Mononuclear cell (primary cell): Measurements from ENCODE around the gene CST7. TPM values are rescaled to one million over a fixed set of nuclear protein-coding genes. Genes with fewer than 3 reads are reported as not detected.

ENCODE experiments used
- H3K27me3 ChIP-seq: 2 replicates; pipeline ENCODE4 v1.6.0; 2011; ENCODE audit warnings: low read length, control low read depth; ENCODE audit not compliant: insufficient read depth
- H3K4me1 ChIP-seq: 2 replicates; pipeline ENCODE4 v1.5.1; 2011; ENCODE audit warnings: mild to moderate bottlenecking, low read length, control low read depth; ENCODE audit not compliant: insufficient read depth
- H3K4me3 ChIP-seq: 2 replicates; pipeline ENCODE4 v1.5.1; 2011; ENCODE audit warnings: mild to moderate bottlenecking, low read length, moderate library complexity
- H3K9me3 ChIP-seq: 2 replicates; pipeline ENCODE4 v1.5.1; 2011; ENCODE audit warnings: low read depth, mild to moderate bottlenecking, control low read depth, low read length
- total RNA-seq: library from RNA; depleted of rRNA; stranded (reverse); fragments of >200 nt; gene quantifications from one replicate; pipeline ENCODE4 v1.2.3, GENCODE V29; 2012

The CST7 gene
- total RNA-seq, 1 donor, result 48.1 TPM

GRCh38 chr20:24978513-24978912 lies 29.4 kb downstream of the CST7 start:
- H3K9me3 ChIP-seq, result peaks cover 7% of the 10 kb centered on the region
- H3K27me3 ChIP-seq, result no peaks in the 10 kb centered on the region
- no peak overlapping the region for H3K4me3 ChIP-seq
- H3K4me1 ChIP-seq, result peaks cover 36% of the 10 kb centered on the region

- Histone ChIP-seq H3K9me3 (peaks cover 7% of the 10 kb centered on the region), H3K27me3 (no peaks in the 10 kb centered on the region), H3K4me3 (no peak overlapping the region), H3K4me1 (peaks cover 44% of the 10 kb centered on the region)
Measured at GRCh38 chr20:24979036-24979960, 30.2 kb downstream of the CST7 start.

GRCh38 chr20:24980291-24981053 lies 31.4 kb downstream of the CST7 start:
- Histone ChIP-seq H3K9me3 (peaks cover 7% of the 10 kb centered on the region), H3K4me3 (no peak overlapping the region), H3K27me3 (no peaks in the 10 kb centered on the region), H3K4me1 (peaks cover 56% of the 10 kb centered on the region)

- Histone ChIP-seq H3K4me1 (peaks cover 64% of the 10 kb centered on the region), H3K27me3 (no peaks in the 10 kb centered on the region), H3K4me3 (no peak overlapping the region), H3K9me3 (peaks cover 6% of the 10 kb centered on the region)
Measured at GRCh38 chr20:24981282-24981681, 32.2 kb downstream of the CST7 start.

DNA sequence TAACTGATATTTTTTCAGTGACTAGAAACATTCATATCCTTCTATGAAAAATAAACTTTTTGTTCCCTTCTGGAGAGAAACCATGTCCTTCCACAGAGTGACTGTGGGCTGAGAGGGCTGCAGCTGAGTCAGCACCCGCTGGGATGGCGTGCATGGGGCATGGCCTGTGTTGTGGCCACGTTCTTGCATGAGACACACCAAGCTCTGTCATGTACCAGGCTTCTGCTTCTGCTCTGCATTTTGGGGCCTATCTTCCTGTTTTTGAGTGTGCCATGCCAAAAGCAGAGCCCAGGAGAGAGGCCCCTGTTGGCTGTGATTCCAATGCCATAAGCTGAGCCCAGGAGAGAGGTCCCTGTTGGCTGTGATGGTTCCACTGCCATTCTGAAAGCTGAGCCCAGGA lies 32.7 kb downstream of the CST7 start:
- Histone ChIP-seq H3K4me3 (no peak overlapping the region), H3K27me3 (no peaks in the 10 kb centered on the region), H3K9me3 (peaks cover 1% of the 10 kb centered on the region), H3K4me1 (peaks cover 69% of the 10 kb centered on the region)

DNA sequence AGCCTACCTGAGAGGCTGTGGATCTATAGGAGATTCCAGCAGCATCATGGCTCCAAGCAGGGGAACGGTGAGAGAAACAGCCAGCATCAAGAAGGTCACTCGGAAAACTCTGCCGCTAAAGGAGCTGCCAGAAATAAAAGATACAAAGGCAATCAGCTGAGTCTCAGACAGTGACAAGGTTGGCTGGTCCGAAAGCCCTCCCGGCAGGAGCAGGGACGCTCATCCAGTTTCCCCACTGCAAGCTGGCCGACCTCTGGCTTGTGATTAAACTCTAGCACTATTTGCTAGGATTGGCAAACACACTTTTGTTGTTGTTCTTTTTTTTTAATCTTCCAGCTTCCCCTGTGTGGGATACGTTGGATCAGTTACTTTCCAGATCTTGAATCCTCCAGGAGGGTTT lies 34.8 kb downstream of the CST7 start:
- no peaks in the 10 kb centered on the region for H3K27me3 ChIP-seq
- H3K4me1 ChIP-seq, result peaks cover 88% of the 10 kb centered on the region
- H3K9me3 ChIP-seq, result no peaks in the 10 kb centered on the region

DNA sequence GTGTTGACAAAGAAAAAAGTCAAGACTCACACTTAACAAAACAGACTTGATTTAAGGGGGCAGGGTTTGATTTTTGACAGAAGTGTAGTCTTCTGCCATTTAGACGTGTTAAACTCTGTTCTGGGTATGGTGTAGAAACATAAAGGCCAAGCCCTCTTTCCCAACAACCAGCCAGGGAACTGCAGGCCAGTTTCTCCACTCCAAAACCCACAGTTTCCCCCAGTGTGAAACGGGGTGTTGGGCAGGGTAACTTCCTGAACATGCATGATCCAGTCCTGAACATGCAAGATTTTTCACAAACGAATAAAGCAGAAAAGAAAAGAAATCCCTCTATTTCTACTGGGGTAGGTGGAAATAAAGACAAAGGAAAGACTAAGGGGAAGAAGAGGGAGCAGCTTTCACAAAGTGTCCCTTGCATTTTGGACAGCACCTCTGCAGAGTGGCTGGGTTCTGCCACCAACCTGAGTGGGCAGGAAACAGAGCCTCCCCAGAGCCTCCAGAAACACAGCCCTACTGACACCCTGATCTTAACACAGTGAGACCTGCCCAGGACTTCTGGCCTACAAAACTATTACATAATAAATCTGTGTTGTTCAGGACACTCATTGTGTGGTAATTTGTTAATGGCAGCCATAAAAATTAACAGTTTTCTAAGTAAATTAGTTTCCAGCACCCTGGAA lies 36.0 kb downstream of the CST7 start:
- H3K9me3 ChIP-seq, result no peaks in the 10 kb centered on the region
- H3K27me3 ChIP-seq, result no peaks in the 10 kb centered on the region
- H3K4me1 ChIP-seq, result peaks cover 85% of the 10 kb centered on the region
- no peak overlapping the region for H3K4me3 ChIP-seq

More for the DNA sequence above, 34.8 kb downstream of the CST7 start:
- no peak overlapping the region for H3K4me3 ChIP-seq

GRCh38 chr20:24985802-24986201 lies 36.7 kb downstream of the CST7 start:
- no peak overlapping the region for H3K4me3 ChIP-seq
- no peaks in the 10 kb centered on the region for H3K27me3 ChIP-seq
- H3K4me1 ChIP-seq, result peaks cover 80% of the 10 kb centered on the region
- no peaks in the 10 kb centered on the region for H3K9me3 ChIP-seq

DNA sequence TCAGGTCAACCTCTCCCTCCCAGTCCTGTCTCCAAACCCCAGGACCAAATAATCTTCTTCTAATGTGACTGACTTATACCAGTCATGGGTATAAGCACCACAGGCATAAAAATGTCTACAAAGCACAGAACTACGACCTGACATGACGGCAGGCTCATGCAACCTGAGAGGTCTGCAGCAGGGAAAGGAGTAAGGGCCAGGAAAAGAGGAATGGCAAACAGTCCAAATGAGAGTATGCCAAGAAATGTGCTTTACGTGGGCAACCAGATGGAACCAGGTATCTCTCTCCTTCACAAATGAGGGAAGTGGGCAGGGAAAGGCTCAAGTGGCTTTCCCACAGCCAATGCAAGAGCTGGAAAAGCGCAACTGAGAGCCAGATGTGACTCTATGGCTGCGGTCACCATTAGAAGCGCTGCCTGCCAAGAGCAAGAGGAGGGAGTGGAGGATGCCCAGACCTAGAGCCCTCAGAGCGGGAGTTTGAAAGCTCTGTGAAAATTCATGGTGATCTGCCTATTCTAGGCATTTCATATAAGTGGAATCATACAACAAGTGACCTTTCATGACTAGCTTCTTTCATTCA lies 37.5 kb downstream of the CST7 start:
- Histone ChIP-seq H3K4me3 (no peak overlapping the region), H3K9me3 (no peaks in the 10 kb centered on the region), H3K4me1 (peaks cover 80% of the 10 kb centered on the region), H3K27me3 (no peaks in the 10 kb centered on the region)

DNA sequence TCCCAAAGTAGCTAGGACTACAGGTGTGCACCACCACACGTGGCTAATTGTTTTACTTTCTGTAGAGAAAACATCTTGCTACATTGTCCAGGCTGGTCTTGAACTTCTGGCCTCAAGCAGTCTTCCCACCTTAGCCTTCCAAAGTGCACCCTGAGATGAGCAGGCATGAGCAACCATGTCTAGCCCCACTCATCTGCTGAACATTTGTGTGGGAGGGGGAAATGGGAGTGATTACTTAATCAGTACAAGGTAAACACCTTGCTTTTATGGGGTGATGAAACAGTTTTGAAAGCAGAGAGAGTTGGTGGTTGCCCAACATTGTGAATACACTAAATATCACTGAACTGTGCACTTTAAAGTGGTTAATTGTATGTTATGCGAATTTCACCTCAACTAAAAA lies 38.2 kb downstream of the CST7 start:
- no peaks in the 10 kb centered on the region for H3K9me3 ChIP-seq
- no peak overlapping the region for H3K4me3 ChIP-seq
- H3K27me3 ChIP-seq, result no peaks in the 10 kb centered on the region
- peaks cover 79% of the 10 kb centered on the region for H3K4me1 ChIP-seq

GRCh38 chr20:24987873-24988835 lies 39.1 kb downstream of the CST7 start:
- H3K27me3 ChIP-seq, result no peaks in the 10 kb centered on the region
- no peak overlapping the region for H3K4me3 ChIP-seq
- no peaks in the 10 kb centered on the region for H3K9me3 ChIP-seq
- H3K4me1 ChIP-seq, result peaks cover 79% of the 10 kb centered on the region

- H3K4me1 ChIP-seq, result peaks cover 81% of the 10 kb centered on the region
- no peak overlapping the region for H3K4me3 ChIP-seq
- H3K9me3 ChIP-seq, result no peaks in the 10 kb centered on the region
- no peaks in the 10 kb centered on the region for H3K27me3 ChIP-seq
Measured at GRCh38 chr20:24989162-24989561, 40.1 kb downstream of the CST7 start.

GRCh38 chr20:24990810-24991252 lies 41.8 kb downstream of the CST7 start:
- Histone ChIP-seq H3K4me1 (peaks cover 76% of the 10 kb centered on the region), H3K27me3 (no peaks in the 10 kb centered on the region), H3K4me3 (peak overlapping the region; percentile 1), H3K9me3 (no peaks in the 10 kb centered on the region)
